Measurements from ENCODE around the gene ABI3BP.

Gene ABI3BP

DNA sequence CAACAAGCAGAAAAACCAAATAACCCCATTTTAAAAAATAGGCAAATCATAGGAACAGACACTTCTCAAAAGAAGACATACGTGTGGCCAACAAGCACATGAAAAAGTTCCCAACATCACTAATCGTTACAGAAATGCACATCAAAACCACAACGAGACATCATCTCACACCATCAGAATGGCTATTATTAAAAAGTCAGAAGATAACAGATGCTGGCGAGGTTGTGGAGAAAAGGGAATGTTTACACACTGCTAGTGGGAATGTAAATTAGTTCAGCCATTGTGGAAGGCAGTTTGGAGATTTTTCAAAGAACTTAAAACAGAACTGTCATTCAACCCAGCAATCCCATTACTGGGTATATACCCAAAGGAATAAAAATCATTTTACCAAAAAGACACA is 60.7 kb downstream of the ABI3BP start:
- DNase-seq = no peak

DNA sequence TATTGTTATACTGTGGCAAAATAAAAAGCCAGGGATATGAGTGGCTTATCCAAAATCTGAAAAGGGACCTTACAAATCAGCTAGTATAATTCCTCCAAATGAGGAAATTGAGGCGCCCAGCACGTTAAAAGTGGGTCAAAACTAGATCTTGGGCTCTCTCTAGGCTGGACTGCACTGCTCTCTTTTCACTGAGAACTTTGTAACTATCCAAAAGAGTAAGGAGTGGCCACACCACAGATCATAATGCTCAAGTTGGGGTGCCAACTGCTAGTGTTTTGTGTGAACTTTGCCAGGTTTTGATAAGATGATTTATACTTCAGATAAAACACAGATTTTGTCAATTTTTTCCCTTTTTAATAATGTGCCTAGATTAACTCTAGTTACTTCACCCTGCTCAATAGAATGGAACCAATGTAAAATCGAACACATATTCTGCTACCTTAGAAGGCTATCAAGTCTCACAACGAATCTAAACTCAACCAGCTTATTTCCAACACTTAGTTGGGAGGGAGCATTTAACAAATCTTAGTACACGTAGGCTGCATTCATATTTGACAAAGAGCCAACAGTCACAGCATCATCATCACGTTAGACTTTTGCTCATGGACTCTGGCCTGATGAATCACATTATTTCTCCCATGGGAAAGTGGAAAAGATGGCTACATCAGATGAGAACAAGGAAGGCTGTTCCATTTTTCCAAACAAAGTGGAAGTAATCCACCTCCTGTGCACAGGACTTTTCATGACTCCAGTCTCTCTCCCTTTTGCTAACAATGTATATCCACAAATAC is 64.4 kb downstream of the ABI3BP start:
- no peak for DNase-seq

DNA sequence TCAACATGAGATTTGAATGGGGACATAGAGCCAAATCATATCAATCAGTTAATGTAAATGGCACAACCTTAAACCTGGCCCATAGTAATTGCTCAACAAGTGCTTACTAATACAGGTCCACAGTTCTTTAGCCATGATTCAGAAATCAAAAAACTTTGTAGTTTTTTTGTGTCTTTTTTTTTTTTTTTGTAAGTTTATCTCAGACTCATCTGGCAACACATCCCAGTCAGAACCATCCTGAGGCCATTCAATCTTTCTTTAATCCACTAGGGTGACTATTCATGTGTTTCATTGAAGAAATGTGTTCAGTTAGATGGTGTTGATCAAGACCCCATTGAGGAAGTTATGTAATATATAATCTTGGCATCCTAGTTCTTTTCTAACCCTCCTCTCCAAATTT is 65.4 kb downstream of the ABI3BP start:
- no peak for DNase-seq

DNA sequence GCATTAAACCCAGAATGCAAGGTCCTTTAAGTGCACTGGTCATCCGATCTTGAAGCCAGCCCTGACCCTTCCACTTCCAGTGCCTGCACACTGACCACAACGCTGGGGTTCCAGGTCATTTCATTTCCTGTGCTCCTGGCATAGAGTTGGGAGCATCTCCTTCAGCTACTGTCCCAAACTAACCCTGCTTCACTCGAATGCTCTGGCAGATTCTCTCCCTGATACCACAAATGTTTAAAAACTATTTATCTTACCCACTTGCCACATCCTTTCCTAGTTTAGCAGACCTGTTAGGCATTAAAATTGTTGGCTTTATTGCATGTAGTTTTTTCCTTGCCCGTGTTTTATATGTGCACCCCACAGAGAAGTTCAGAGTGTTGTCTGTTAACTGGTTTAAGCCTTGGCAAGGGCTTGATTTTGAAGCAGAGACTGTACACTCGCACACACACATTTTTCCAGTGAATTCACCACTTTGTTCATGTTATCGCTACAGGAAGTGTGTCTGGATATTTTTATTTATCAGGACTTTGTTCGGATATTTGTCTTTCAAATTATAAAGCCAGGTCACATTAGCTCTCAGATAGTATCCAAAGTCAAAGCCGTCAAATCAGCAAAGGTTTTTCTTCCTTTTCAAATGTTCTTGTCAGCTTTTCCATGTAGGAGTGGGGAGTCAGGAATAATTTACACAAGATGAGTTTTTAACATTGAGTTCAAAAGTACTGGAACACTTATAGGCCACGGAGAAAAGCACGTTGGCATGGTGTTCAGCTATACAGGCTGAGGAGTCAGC is 77.3 kb downstream of the ABI3BP start:
- DNase-seq = no peak

DNA sequence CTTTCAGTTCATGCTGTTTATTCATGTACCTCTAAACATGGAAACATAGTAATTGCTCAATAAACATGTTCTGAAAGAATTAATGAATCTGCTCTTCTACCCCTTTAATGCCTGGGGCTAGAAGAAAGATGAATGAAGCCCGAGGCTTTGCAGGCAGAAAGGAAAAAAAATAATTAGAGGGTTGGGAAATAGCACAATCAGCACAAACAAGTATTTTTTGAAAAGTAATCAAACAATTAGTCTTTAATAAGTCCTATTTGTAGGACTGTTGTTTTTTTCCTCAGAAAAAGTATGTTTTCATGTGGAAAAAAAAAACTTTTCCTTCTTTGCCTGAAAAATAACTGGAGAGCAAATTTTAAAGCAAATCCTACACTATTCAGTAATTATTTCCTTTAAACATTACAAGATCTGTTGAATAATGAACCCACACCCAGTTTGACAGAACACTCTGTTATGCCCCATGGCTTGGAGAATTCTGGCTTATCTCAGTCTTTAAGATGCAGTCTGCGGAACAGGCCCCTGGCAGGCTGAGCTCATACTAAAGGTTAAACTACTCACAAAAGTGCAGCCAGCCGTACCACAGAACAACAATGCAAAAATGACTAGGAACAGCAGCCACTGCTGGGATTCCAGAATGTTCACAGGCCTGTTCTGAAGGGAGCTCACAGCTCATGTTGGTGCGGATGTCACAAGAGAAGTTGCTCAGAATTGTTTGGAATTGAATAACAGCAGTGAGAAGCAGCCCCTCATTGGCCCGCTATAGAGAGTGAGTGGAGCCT is 79.2 kb downstream of the ABI3BP start:
- DNase-seq = no peak

DNA sequence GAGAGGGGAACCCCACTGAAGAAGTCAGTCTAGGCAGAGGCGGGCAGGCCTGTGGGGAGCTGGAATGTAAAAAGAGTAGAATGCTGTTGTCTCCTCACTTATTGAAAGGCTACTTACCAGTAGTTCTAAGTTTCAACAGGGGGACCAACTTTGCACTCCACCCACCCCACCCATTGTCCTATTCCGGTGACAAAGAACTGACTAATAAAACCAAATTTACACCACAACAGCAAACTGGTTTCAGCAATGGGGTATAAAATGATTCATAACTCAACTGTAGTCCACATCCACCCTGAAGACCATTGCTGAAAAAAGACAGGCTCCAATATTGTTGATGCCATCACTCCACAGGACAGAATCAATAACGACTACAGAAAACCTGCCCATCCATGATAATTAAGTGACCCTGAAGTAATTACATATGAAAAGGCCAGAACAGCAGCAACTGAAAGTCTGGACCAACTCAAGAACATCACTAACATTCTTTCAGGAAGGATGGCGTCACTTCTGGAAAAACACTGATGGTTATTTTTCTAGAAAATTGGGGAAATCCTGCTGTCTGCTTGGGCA is 80.2 kb downstream of the ABI3BP start:
- DNase-seq = no peak

DNA sequence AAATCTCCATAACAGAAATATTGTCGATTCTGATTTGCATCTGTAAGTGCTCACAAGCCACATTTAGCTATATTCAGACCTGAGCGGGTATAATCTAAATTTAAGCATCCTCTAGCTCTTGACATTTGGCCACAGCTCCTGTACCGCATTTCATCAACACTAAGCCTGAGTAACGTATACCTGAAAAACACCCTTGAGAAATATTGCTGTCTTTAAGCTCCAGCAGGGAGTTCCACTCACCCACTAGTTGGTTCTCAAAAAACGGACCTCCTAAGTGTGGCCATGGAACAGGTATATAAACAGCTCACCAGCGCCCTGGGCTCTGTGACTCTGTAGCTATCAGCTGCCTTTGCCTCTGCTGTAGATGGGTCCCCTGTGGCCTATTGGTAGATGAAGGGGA is 80.7 kb downstream of the ABI3BP start:
- DNase-seq = no peak

DNA sequence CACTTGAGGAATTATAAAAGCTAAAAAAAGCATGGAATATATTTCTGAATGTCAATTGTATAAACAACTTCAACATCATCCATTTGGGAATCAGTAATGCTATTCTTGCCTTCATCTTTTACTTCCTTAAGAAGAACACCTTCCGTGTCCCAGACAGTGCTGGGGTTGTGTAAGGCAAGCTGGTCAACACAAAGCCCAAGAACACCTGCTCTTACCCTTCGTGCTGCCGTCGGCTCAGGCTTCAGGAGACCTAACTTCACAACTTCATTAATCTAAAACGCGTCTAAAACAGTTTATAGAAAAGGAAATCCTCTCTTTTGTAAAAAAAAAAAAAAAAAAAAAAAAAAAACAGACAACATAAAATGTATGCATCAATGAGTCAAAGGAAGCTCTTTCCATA is 81.3 kb downstream of the ABI3BP start:
- DNase-seq = no peak

DNA sequence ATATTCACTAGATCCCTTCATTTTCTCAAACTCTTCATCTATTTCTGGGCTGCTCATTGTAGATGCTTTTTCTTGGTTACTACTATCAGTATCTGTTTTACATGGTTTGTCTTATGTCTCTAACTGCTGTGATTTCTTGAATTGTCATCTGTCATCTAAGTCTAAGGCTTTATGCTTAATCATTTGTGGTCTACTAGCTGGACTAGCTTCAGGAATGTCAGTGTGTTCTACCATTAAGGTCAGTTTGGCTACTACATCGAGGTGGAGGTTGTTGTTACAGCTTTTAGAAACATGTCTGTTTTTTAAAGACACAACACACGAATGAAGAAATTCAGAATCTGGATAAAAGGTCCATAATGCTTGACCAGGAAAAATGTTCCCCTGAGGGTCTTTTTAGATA is 82.2 kb downstream of the ABI3BP start:
- DNase-seq = no peak

DNA sequence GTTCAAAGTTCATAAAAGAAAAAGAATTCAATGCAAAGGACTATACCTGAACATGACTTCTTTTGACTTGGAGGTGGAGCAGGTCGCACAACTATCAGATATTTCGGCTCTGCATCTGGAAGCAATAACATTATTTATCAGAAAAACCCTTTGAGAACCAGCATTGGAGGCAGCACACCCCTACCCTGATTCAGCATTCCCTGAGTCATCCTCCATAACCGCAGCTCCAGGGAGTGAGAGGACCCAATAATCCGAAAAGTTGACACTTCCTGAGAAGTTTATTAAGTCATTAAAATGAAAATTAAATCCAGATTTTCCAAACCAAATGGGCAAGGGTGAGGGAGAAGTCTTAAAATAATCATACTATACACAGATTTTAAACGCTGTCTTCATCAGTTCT is 90.6 kb downstream of the ABI3BP start:
- DNase-seq = no peak

DNA sequence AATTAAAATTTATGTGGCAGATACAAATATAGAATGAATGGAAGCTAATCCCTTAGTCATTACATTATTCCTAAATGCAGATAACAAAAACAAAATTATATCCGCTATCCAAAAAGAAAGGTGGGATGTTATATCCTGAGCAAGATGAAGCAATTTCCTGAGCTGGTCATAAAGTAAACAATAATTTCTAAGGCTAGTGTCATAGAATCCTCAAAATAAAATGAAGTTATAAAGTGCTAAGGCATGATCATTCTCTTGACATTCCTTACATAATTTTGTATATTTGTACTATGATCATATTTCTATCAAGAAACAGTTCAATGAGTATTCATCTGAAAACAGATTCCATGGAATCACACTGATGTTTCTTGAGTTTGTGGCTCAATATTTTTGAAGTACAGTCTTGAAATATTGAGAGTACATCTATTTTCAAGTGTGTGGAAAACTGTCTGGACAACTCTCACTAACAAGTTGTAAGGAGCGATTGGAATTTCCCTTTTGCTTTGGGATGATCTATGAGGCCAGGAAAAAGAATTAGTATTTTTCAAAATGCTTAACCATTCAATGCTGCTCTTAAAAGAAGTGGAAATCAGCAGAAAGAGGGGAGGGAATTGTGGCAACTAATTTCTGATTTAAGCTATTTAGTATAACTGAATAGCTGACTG is 92.4 kb downstream of the ABI3BP start:
- DNase-seq = no peak

DNA sequence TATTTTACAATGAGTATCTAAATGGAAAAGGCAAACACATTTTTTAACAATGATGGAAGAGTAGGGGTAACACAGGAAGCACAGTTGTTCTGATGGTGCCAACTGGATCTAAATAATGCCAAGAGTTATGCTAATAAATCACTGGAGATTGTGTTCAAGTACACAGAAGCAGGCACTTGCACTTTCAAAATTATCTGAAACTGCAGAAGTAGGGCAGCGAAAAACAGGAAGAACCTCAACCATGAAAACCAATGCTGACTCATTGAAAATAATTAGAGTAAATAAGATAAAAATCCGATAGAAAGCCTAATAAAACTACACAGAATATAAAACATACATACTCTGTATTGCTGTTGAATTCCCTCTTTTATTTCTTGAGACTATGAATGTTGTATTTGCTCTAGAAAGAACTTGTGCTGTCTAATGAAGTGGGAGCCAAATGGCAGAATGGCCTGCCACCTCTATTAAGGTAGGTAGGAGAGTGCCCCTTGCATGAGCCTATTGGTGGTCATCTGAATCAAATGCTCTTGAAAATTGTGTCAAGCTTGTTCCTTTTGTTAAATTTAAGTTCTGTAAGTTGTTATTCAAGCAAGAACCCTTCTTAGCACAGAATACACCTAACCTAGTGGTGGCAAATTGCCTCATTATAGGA is 93.7 kb downstream of the ABI3BP start:
- no peak for DNase-seq

DNA sequence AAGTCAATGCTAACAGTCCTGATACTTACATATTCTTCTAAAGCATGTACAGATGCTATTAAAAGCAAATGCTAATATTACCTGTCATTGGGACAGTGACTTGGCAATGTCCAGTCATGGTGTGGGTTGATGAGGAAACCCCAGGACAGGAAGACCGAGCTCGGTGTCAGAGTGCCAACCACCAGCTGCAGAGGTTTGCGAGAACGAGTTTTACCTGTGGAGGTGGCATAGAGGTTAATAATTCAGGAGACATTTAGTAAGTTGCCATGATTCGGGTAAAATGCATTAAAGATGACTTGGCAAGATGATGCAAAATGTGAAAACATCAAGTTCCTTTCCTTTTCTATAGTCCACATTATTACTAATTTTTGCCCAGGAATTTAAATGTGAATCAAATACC is 94.5 kb downstream of the ABI3BP start:
- no peak for DNase-seq

DNA sequence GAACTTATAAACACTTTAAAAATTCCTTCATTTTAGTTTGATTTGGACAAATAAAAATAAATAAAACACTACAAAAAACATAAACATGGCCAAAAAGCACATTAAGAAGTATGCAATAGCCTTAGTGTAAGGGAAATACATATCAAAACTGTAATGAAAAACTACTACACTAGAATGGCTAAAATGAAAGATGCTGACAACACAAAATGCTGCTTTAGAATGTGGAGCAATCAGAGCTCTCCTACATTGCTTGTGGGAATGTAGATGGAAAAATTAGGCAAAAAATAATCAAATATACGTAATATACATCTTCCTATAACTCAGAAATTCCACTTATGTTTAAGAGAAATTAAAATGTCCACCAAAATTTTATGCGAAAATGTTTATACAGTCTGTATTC is 96.2 kb downstream of the ABI3BP start:
- no peak for DNase-seq

DNA sequence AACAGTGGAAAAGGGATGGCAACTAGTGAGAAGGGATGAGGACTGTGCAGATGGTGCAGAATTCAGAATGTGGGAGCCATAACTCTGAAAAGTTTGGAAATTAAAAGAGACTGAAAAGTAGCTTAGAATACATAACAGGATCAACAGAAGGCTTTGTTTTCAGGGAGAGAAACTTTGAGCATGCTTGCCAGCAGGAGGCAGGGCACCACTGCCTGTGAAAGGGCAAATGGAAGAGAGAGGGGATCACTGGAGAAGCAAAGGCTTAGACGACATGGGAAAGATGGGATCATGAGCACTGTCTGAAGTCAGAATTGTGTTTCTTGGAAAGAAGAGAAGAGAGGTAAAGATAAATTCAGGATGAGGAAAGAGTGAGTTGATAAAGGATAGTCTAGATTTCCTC is 99.6 kb downstream of the ABI3BP start:
- DNase-seq = no peak

DNA sequence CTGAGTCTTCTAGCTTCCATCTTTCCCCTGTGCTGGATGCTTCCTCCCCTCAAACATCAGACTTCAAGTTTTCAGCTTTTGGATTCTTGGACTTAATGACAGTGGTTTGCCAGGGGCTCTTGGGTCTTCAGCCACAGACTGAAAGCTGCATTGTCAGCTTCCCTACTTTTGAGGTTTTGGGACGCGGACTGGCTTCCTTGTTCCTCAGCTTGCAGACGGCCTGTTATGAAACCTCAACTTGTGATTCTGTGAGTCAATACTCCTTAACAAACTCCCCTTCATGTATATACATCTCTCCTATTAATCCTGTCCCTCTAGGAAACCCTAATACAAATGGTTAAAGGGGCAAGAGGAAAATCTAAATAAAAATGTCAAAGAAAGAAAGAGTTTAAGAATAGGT is 100.1 kb downstream of the ABI3BP start:
- DNase-seq = no peak

DNA sequence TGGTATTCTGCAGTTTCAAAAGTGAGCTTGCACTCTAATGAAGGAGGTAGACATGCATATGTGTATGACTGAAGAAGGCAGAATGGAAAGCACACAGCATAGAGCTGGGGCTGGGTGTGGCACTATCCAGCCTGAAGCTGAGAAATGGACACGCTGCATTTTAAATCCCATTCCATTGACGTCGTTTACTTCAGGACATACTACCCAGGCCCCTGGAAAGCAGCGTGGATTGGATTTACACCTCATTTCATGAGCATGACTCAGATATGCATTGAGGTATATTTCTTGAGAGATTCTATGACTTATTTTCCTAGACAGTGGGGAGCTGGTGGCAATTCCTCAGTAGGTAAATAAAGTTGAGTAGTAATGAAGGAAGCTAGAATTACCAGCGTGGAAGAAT is 101.4 kb downstream of the ABI3BP start:
- DNase-seq = no peak

DNA sequence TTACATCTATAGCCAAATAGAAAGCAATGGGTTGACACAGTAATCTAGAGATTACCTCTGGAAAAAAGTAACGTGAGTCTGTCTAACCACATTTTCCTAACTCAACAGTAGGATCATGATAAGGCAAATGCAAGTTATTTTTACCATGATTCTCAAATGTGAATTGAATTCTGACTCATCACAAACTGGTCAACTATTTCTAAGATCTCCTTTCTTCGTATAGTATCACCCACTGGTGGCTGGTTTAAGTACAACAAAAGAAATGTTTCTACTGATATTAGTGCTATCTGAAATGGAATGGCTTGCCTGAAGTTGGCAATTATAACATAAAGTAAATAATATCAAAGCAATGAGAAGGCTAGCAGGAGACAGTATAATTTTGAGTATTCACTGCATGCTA is 102.2 kb downstream of the ABI3BP start:
- no peak for DNase-seq

DNA sequence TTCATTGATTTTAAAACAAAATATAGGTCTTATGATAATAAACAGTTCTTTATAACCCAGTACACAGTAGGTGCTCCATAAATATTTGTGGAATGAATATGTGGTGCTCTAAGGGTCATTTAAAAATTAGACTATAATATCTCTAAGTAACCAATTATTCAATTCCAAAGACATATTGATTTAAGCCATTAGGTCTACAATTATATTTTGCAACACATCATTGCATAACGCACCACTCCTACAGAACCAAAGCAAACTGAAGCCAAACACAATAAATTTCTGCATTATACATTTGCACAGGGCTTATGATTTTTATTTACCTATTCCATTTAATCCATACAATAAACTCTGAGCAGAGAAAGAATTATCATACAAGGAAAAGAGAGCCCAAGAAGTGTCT is 104.3 kb downstream of the ABI3BP start:
- DNase-seq = no peak

DNA sequence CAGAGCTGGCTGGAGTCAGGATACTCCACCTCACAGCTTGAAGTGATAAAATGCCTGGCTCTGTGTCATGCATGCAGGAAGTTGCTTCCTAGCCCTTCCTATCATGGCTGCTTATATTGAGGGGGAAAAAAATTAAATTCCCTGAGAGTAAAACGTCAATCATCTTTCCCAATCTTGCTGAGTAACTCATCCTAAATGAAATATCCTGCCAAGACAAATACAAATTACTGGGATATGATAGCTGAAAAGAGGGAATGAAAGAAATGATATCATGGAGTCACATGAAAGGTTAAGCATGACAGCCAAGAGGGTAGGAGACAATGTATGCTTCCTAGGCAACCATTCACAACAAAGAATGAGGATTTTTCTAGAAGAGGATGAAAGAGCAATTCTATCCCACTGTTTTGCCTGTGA is 110.6 kb downstream of the ABI3BP start:
- DNase-seq = no peak

DNA sequence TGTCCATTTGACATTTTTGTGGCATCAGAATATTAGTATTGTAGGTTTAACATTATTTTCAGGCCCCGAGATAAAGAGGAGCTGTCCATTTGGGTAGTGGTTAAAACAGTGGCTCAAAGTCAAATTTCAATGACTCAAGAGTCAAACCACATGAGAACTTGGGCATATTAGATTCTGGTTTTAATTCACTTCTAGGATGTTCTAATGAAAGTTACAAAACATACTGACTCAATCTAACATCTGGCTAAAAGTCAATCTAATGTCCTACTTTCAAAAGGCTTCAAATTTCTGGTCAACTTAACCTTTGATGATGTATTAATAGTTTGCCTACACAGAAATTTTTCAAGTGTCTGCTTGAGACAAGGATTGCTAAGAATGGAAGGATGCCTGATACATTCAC is 112.4 kb downstream of the ABI3BP start:
- DNase-seq = no peak

DNA sequence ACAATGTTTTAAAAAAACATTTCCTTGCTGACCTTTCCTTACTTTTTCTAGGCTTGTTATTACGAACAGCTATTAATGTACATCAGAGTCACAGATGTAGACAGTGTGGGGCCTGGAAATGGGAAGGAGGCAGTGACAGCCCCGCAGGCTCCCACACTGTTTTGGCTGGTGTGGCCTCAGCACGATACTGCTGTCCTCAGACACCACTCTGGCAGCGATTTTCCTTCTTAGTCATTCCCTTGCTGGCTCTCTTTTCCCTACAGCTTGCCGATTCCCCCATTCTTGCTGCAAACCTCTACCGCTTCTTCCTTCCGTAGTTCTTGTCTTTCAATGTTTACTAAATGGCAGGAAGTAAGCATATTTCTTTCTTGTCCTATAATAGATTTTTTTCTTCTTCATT is 113.1 kb downstream of the ABI3BP start:
- no peak for DNase-seq

Data from SHP77 (cell line).